ENCODE data around the gene CAND2.

DNA sequence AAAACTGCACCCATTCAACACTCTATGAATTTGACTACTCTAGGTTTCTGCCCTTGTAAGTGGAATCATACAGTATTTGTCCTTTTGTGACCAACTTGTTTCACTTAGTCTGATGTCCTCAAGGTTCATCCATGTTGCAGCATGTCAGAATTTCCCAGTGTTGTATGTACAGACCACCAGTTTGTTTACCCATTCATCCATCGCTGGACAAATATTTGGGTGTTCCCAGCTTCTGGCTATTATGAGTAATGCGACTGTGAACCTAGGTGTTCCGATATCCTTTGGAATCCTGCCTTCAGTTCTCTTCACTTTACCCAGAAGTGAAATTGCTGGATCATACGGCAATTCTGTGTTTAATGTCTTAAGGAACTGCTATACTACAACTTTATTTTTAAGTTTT, 32.3 kb downstream of the CAND2 start:
- TF ChIP-seq EZH2 (IDR thresholded peaks at IDR 0.05; ENCODE audit: insufficient read depth, poor library complexity, severe bottlenecking) (no peak), EZH2phosphoT487 (IDR thresholded peaks at IDR 0.05; ENCODE audit: insufficient read depth, low read depth) (no peak)
